Colonic mucosa (tissue), 4 donors: ENCODE measurements around the gene TRIM71. TPM values are rescaled to one million over a fixed set of nuclear protein-coding genes. Genes with fewer than 3 reads are reported as not detected.

Experiments used
- DNase-seq: peaks from one replicate; pipeline ENCODE4 v3.0.0-alpha.2; 2020
- H3K27ac ChIP-seq: fragments of 200-600 bp; one replicate; pipeline ENCODE4 v1.8.0; 2021
- H3K27me3 ChIP-seq: fragments of 200-600 bp; one replicate; pipeline ENCODE4 v1.8.0; 2021
- H3K36me3 ChIP-seq: fragments of 200-600 bp; one replicate; pipeline ENCODE4 v1.8.0; 2021
- H3K4me1 ChIP-seq: fragments of 200-600 bp; one replicate; pipeline ENCODE4 v1.8.0; 2021; ENCODE audit warnings: mild to moderate bottlenecking
- H3K4me3 ChIP-seq: fragments of 200-600 bp; one replicate; pipeline ENCODE4 v1.8.0; 2021
- H3K9ac ChIP-seq, 2 donors: one replicate each; pipeline ENCODE4 v1.7.0; 2013; ENCODE audit warnings: control low read depth in 2 of 2, low read depth in 2 of 2, low read length in 2 of 2
- H3K9me3 ChIP-seq: fragments of 200-600 bp; one replicate; pipeline ENCODE4 v1.8.0; 2021
- intact Hi-C: fragments of 100-400 bp; cut with DNase I; formaldehyde crosslinking; loops from one replicate; pipeline ENCODE4 v1.14.1; 2022
- total RNA-seq, 2 donors: library from RNA; stranded (reverse); fragmentation: NEBNext Ultra II Directional in 1 of 2; extraction: Animal tissue kit (Norgen Biotek cat#: 25700) in 1 of 2; gene quantifications; one replicate each; pipeline ENCODE4 v1.2.1, GENCODE V29; 2021
- TF ChIP-seq, protein P1 (sequence below): fragments of 200-600 bp; IDR thresholded peaks from one replicate; pipeline ENCODE4 v1.8.0; 2022; ENCODE audit warnings: antibody characterized with exemption, mild to moderate bottlenecking
- donor health status: healthy.
- donor health status: DM: no; HTN: no; CAD: no.
- donor health status: DM: no; HTN: no; CAD: no.

TRIM71 gene
- total RNA-seq, 2 donors from 2014 or later: 0.40 TPM; not detected in 1

GRCh38 chr3:32866533-32866932, 48.7 kb downstream of the TRIM71 start:
- no peak overlapping the region for H3K27ac ChIP-seq
- H3K9me3 ChIP-seq: no peaks in the 10 kb centered on the region
- TF ChIP-seq, protein P1, sequence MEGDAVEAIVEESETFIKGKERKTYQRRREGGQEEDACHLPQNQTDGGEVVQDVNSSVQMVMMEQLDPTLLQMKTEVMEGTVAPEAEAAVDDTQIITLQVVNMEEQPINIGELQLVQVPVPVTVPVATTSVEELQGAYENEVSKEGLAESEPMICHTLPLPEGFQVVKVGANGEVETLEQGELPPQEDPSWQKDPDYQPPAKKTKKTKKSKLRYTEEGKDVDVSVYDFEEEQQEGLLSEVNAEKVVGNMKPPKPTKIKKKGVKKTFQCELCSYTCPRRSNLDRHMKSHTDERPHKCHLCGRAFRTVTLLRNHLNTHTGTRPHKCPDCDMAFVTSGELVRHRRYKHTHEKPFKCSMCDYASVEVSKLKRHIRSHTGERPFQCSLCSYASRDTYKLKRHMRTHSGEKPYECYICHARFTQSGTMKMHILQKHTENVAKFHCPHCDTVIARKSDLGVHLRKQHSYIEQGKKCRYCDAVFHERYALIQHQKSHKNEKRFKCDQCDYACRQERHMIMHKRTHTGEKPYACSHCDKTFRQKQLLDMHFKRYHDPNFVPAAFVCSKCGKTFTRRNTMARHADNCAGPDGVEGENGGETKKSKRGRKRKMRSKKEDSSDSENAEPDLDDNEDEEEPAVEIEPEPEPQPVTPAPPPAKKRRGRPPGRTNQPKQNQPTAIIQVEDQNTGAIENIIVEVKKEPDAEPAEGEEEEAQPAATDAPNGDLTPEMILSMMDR: no peak
- no peak overlapping the region for H3K9ac ChIP-seq
- DNase-seq: no peak
- no peaks in the 10 kb centered on the region for H3K4me1 ChIP-seq
- H3K36me3 ChIP-seq: no peaks in the 10 kb centered on the region
- H3K4me3 ChIP-seq: no peak overlapping the region
- intact Hi-C loops: no loop called here
- H3K27me3 ChIP-seq: no peaks in the 10 kb centered on the region

GRCh38 chr3:32867954-32868353, 50.2 kb downstream of the TRIM71 start:
- intact Hi-C loops: no loop called here
- no peaks in the 10 kb centered on the region for H3K4me1 ChIP-seq
- no peak for DNase-seq
- TF ChIP-seq, protein P1: no peak
- no peak overlapping the region for H3K9ac ChIP-seq
- H3K4me3 ChIP-seq: no peak overlapping the region
- H3K9me3 ChIP-seq: no peaks in the 10 kb centered on the region
- H3K36me3 ChIP-seq: no peaks in the 10 kb centered on the region
- no peaks in the 10 kb centered on the region for H3K27me3 ChIP-seq
- no peak overlapping the region for H3K27ac ChIP-seq

DNA sequence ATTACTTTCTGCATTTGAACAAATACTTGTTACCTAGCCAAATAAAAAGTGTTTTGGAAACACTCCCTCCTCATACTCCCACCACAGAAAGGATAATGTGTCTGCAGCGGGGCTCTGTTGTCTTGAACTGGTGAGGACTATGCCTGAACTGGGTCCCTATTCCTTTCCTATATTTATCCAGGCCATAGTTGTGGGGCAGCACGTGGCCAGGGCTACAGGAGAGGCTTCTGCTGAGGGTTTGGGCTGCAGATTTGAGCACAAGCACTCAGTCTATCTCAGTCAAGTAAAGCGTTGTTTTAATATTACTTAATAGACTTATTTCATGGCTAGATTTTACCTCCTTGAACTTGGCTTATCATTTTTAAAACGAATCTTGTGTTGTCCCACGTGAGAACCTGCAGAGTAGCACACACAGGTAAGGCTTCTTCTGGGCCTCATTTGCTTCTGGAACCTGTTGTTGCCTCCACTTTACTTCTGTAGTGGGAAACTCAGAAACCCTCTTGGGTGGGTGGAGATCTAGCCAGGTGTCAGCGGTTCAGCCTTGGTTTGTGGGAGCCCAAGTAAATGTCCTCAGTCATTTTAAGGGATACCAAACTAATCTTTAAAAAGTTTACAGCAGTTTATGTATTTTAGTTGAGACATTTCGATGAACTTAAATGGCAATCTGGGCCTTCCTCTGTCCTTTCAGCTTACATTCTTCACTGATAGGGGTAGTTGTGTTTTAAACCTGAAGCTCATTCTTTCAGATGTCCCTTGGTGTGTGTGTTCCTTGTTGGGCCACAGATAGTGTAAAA, 51.1 kb downstream of the TRIM71 start:
- intact Hi-C loops: no loop called here
- Histone ChIP-seq H3K27me3 (no peaks in the 10 kb centered on the region), H3K9ac (no peak overlapping the region), H3K9me3 (no peaks in the 10 kb centered on the region), H3K4me3 (no peak overlapping the region), H3K4me1 (no peaks in the 10 kb centered on the region), H3K36me3 (no peaks in the 10 kb centered on the region), H3K27ac (no peak overlapping the region)
- no peak for DNase-seq
- TF ChIP-seq, protein P1: no peak

GRCh38 chr3:32869513-32870047, 51.8 kb downstream of the TRIM71 start:
- Histone ChIP-seq H3K27me3 (no peaks in the 10 kb centered on the region), H3K4me3 (no peak overlapping the region), H3K9me3 (no peaks in the 10 kb centered on the region), H3K9ac (no peak overlapping the region), H3K36me3 (no peaks in the 10 kb centered on the region), H3K27ac (no peak overlapping the region), H3K4me1 (no peaks in the 10 kb centered on the region)
- DNase-seq: no peak
- TF ChIP-seq, protein P1: no peak
- intact Hi-C loops: no loop called here

- Histone ChIP-seq H3K9me3 (no peaks in the 10 kb centered on the region), H3K27me3 (no peaks in the 10 kb centered on the region), H3K9ac (no peak overlapping the region), H3K36me3 (no peaks in the 10 kb centered on the region), H3K4me3 (no peak overlapping the region), H3K27ac (no peak overlapping the region), H3K4me1 (no peaks in the 10 kb centered on the region)
- intact Hi-C loops: no loop called here
- TF ChIP-seq, protein P1: no peak
- no peak for DNase-seq
These were observed 52.7 kb downstream of the TRIM71 start for GRCh38 chr3:32870373-32871095.
